ENCODE data around the gene ERFE.

Gene ERFE

DNA sequence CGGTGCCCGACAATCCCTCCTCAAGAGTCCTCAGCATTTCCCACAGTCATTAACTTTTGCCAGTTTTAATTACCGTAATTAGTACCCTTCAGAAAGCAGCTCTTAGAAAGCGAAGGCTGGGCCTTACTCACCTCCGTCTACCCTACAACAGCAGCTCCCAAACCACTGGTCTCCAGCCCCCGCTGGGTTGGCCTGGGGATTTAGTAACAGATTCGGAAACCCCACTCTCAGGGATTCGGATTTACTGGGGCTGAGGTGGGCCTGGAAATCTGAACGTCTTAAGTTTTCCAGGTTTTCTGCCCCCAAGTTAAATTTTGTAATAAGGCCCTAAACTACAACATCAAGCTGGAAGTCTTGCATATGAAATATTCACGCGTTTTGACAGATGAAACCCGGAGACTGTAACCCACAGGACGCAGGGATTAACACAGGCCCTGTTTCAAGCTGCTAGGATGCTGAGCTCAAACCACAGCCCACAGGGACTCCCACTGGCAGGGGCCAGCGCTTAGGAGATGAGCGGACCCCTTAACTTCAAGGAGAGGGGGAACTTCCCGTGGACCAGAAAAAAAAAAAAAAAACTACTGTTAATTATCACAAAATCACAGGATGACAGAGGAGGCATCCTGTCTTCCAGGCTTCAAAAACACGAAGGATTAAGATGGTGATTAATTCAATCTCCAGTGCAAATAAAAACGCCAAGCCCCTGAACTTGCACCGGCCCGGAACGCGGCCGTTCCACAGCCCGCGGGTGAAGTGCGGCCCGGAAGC is 43.7 kb downstream of the ERFE start:
- Histone ChIP-seq H3K27ac (peak overlapping the region; percentile 70), H3K36me3 (replicated peaks) (no peaks in the 10 kb centered on the region), H3K27me3 (replicated peaks) (no peaks in the 10 kb centered on the region), H3K4me3 (ENCODE audit: low read depth, low read length) (peak overlapping the region; percentile 70)
- in situ Hi-C loops (cut with HindIII; ENCODE audit: low pct_ligation_motif_present, low sequenced_read_pairs) = no loop called here
- TF ChIP-seq, protein P1, sequence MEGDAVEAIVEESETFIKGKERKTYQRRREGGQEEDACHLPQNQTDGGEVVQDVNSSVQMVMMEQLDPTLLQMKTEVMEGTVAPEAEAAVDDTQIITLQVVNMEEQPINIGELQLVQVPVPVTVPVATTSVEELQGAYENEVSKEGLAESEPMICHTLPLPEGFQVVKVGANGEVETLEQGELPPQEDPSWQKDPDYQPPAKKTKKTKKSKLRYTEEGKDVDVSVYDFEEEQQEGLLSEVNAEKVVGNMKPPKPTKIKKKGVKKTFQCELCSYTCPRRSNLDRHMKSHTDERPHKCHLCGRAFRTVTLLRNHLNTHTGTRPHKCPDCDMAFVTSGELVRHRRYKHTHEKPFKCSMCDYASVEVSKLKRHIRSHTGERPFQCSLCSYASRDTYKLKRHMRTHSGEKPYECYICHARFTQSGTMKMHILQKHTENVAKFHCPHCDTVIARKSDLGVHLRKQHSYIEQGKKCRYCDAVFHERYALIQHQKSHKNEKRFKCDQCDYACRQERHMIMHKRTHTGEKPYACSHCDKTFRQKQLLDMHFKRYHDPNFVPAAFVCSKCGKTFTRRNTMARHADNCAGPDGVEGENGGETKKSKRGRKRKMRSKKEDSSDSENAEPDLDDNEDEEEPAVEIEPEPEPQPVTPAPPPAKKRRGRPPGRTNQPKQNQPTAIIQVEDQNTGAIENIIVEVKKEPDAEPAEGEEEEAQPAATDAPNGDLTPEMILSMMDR (IDR thresholded peaks at IDR 0.05; ENCODE audit: low read depth, low read length, missing control alignments) = no peak
- peak; percentile 2 for DNase-seq

DNA sequence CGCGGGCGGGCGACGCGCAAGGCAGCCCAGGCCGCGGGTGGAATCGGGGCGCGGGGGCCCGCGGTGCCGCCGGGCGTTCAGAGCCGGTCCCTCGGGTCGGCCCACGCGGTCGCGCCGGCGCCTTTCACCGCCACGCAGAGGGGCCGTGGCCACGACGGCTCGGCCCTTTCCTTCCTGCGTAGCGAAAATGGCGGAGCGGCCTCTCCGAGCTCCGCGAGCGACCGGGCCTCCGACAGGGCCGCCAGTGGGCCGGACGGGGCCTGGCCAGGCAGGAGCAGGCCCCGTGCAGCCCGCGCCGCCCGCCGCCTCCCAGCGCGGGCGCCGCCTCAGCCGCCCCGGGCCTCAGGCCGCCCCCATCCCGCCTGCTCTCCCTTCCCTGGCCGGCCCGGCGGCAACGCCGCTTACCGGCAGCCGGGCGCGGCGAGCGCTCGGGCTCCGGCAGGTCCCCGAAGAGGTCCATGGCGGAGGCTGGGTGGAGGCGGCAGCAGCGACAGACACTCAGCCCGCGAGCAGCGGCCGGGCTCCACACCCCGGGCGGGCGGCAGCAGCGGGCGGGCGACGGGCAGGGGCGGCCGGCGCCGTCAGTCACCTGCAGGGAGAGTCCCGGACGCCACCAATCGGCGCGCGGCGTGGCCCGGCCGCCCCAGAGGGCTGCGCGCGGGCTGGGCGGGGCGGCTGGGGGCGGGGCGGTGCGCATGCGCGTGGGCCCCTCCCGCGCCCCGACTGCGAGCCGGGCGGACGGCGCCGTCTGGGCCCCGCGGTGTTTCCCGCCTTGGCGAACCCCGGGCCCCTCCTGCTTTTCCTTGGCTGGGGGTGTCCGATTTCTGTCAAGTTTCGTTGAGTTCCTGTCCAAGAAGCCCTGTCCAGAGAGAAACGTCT is 44.6 kb downstream of the ERFE start, which contains the start of gene ILKAP:
Gene ILKAP (minus strand): TSS at position 602 of the 879 bp plus-strand sequence. CDS start 142 bp downstream, at position 460.
- peak; percentile 52 for DNase-seq
- TF ChIP-seq, protein P1 (IDR thresholded peaks at IDR 0.05; ENCODE audit: low read depth, low read length, missing control alignments) = no peak
- in situ Hi-C loops (cut with HindIII; ENCODE audit: low pct_ligation_motif_present, low sequenced_read_pairs) = no loop called here
- no peaks in the 10 kb centered on the region for H3K27me3 ChIP-seq (replicated peaks)
- H3K4me3 ChIP-seq (ENCODE audit: low read depth, low read length) = peak within 1 kb of the TSS; percentile 70
- H3K27ac ChIP-seq = peak within 1 kb of the TSS; percentile 70
- H3K36me3 ChIP-seq (replicated peaks) = no peaks in the 10 kb centered on the region

DNA sequence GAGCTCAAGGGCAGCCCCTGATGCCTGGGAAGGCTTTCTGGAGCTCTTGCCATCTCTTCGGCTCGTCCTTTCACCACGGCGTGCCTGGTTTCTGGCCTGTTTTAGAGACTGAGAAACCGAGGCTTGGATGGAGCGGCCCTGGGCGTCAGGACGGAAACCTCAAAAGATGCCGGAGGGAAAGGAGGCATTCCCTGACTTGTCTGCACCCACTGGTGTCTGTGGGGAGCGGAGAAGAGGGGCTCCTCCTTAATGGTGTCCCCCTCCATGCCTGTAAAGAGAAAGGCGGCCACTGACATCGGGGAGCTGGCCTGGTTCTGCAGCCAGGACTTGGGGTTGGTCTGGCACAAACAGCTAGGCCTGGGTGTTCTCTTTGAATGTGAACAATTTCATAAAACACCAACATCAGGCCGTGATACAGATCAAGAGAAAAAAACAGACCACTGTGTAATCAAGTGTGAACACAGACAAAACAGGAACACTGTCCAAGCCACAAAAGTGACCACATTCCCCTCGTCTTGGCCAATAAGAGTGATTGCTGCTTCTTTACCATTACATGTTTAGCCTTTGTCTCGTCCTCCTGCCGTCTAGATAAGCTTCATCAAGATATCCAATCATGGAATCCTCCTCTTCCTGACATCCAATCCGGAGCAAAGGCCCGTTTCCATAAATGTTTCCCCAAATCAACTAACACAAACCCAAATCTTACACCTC is 45.4 kb downstream of the ERFE start:
- no peak overlapping the region for H3K27ac ChIP-seq
- in situ Hi-C loops (cut with HindIII; ENCODE audit: low pct_ligation_motif_present, low sequenced_read_pairs) = no loop called here
- no peaks in the 10 kb centered on the region for H3K36me3 ChIP-seq (replicated peaks)
- no peaks in the 10 kb centered on the region for H3K27me3 ChIP-seq (replicated peaks)
- H3K4me3 ChIP-seq (ENCODE audit: low read depth, low read length) = peak overlapping the region; percentile 55
- no peak for DNase-seq
- TF ChIP-seq, protein P1 (IDR thresholded peaks at IDR 0.05; ENCODE audit: low read depth, low read length, missing control alignments) = no peak

DNA sequence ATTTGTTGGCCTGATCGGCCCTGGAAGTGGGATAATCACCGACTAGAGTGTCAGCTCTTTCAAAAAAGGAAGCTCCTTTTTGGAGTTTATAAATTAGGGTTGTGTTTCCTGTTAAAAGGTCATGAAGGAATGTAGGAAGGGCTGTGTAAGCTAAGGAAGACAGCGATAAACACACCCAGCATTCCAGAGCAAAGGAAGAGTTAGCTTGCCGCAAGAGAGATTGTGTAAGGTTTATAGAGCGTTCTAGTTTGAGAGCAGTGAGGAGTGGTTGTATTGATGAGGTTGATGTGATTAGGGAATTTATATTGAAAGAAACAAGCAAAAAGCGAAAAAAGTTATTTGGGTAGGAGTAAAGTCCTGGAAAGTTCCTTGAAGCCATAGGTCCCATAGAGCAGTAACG is 48.2 kb downstream of the ERFE start:
- DNase-seq = no peak
- no peak overlapping the region for H3K27ac ChIP-seq
- H3K36me3 ChIP-seq (replicated peaks) = no peaks in the 10 kb centered on the region
- H3K4me3 ChIP-seq (ENCODE audit: low read depth, low read length) = no peak overlapping the region
- no peaks in the 10 kb centered on the region for H3K27me3 ChIP-seq (replicated peaks)
- in situ Hi-C loops (cut with HindIII; ENCODE audit: low pct_ligation_motif_present, low sequenced_read_pairs) = no loop called here
- TF ChIP-seq, protein P1 (IDR thresholded peaks at IDR 0.05; ENCODE audit: low read depth, low read length, missing control alignments) = no peak

DNA sequence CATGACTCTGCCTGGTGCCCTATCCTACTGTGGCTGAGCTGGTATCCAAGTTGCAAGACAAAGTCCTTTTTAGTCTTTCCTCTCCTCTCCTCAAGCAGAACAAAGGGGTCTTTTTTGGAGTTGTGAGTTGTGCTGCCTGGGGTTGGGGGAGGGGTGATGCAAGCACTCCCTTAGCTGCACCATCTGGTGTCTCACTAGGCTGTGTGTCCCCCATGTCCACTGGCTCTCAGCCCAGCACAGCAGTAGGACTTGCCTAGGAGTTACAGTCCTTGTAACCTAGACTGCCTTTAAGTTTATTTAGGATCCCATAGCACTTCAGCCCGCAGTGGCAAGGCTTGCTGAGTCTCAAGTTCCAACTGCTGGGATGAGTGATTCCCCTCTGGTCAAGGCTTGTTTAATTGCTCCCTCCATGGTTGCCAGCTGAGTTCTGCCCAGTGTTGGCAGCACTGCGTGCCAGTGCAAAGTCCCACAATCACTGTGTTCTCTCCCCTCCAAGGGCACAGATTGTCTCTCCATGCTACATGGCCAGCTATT is 57.9 kb downstream of the ERFE start:
- no peaks in the 10 kb centered on the region for H3K27me3 ChIP-seq (replicated peaks)
- no peak overlapping the region for H3K4me3 ChIP-seq (ENCODE audit: low read depth, low read length)
- no peak overlapping the region for H3K27ac ChIP-seq
- in situ Hi-C loops (cut with HindIII; ENCODE audit: low pct_ligation_motif_present, low sequenced_read_pairs) = no loop called here
- DNase-seq = no peak
- H3K36me3 ChIP-seq (replicated peaks) = no peaks in the 10 kb centered on the region
- TF ChIP-seq, protein P1 (IDR thresholded peaks at IDR 0.05; ENCODE audit: low read depth, low read length, missing control alignments) = no peak
